BJ (cell line): Measurements from ENCODE around the gene KMT2C. TPM values are rescaled to one million over a fixed set of nuclear protein-coding genes. Genes with fewer than 3 reads are reported as not detected.

ENCODE experiments used
- CTCF ChIA-PET: fragments of 350-600 bp; formaldehyde crosslinking; extraction: SDS; loops from one replicate; lab custom pipeline; 2021; ENCODE audit warnings: antibody characterized with exemption, inconsistent platforms; lab: Yijun Ruan, JAX
- POLR2A ChIA-PET: fragments of 300-600 bp; sonication (Branson Sonifier 250); formaldehyde crosslinking; extraction: SDS; loops from one replicate; lab custom pipeline; 2021; ENCODE audit warnings: antibody characterized with exemption; lab: Charles Lee
- DNase-seq: peaks from one replicate; pipeline ENCODE4 v3.0.0-alpha.2; 2011; ENCODE audit warnings: low read depth
- H3K27me3 ChIP-seq: 2 replicates; pipeline ENCODE4 v1.6.0; 2011; ENCODE audit warnings: low read length; ENCODE audit not compliant: control insufficient read depth, insufficient read depth
- H3K36me3 ChIP-seq: 2 replicates; pipeline ENCODE4 v1.5.1; 2011; ENCODE audit warnings: low read length; ENCODE audit not compliant: control insufficient read depth, insufficient read depth
- H3K4me3 ChIP-seq: 2 replicates; pipeline ENCODE4 v1.5.1; 2011; ENCODE audit warnings: low read depth, mild to moderate bottlenecking, control low read depth, low read length
- polyA plus RNA-seq: library from polyadenylated mRNA; depleted of rRNA; stranded (reverse); fragments of >200 nt; gene quantifications from 2 replicates; pipeline ENCODE4 v1.2.3, GENCODE V29; 2011
- TF ChIP-seq, protein P1 (sequence below): IDR thresholded peaks from 2 replicates; pipeline ENCODE4 v1.5.1; 2011; ENCODE audit warnings: low read depth, mild to moderate bottlenecking, control low read depth, inconsistent platforms, low read length, moderate library complexity; ENCODE audit not compliant: insufficient read depth

The KMT2C gene
- polyA plus RNA-seq, 1 experiment: 6.9 TPM

- ChIA-PET CTCF (interaction anchor here (1.9 kb wide), 1 partner anchor 14 kb away, joined by 9 read pairs; no protein-coding TSS in a partner anchor), POLR2A (interaction anchor here (0.6 kb wide), 1 partner anchor 9 kb away, joined by 4 read pairs; no protein-coding TSS in a partner anchor)
- DNase-seq: no peak
- H3K4me3 ChIP-seq: no peak overlapping the region
- H3K27me3 ChIP-seq: no peaks in the 10 kb centered on the region
- TF ChIP-seq, protein P1, sequence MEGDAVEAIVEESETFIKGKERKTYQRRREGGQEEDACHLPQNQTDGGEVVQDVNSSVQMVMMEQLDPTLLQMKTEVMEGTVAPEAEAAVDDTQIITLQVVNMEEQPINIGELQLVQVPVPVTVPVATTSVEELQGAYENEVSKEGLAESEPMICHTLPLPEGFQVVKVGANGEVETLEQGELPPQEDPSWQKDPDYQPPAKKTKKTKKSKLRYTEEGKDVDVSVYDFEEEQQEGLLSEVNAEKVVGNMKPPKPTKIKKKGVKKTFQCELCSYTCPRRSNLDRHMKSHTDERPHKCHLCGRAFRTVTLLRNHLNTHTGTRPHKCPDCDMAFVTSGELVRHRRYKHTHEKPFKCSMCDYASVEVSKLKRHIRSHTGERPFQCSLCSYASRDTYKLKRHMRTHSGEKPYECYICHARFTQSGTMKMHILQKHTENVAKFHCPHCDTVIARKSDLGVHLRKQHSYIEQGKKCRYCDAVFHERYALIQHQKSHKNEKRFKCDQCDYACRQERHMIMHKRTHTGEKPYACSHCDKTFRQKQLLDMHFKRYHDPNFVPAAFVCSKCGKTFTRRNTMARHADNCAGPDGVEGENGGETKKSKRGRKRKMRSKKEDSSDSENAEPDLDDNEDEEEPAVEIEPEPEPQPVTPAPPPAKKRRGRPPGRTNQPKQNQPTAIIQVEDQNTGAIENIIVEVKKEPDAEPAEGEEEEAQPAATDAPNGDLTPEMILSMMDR: no peak
- H3K36me3 ChIP-seq: peaks cover 22% of the 10 kb centered on the region
These were observed 304.9 kb downstream of the KMT2C start for GRCh38 chr7:152130658-152131590.

GRCh38 chr7:152129682-152130081, 306.1 kb downstream of the KMT2C start:
- ChIA-PET POLR2A (no interaction called here), CTCF (no interaction called here)
- Histone ChIP-seq H3K27me3 (no peaks in the 10 kb centered on the region), H3K36me3 (peaks cover 22% of the 10 kb centered on the region), H3K4me3 (no peak overlapping the region)
- TF ChIP-seq, protein P1: no peak
- no peak for DNase-seq

GRCh38 chr7:152128741-152129461, 306.9 kb downstream of the KMT2C start:
- H3K27me3 ChIP-seq: no peaks in the 10 kb centered on the region
- POLR2A ChIA-PET: no interaction called here
- CTCF ChIA-PET: interaction anchor here (0.9 kb wide), 1 partner anchor 9 kb away, joined by 3 read pairs; no protein-coding TSS in a partner anchor
- TF ChIP-seq, protein P1: no peak
- H3K4me3 ChIP-seq: no peak overlapping the region
- DNase-seq: no peak
- H3K36me3 ChIP-seq: peaks cover 23% of the 10 kb centered on the region

GRCh38 chr7:152128252-152128651, 307.6 kb downstream of the KMT2C start:
- H3K27me3 ChIP-seq: no peaks in the 10 kb centered on the region
- TF ChIP-seq, protein P1: no peak
- no peak overlapping the region for H3K4me3 ChIP-seq
- peaks cover 20% of the 10 kb centered on the region for H3K36me3 ChIP-seq
- no peak for DNase-seq
- ChIA-PET CTCF (interaction anchor here (0.8 to 0.9 kb wide), 3 partner anchors 8 to 258 kb away, joined by 3 read pairs; no protein-coding TSS in a partner anchor), POLR2A (no interaction called here)

DNA sequence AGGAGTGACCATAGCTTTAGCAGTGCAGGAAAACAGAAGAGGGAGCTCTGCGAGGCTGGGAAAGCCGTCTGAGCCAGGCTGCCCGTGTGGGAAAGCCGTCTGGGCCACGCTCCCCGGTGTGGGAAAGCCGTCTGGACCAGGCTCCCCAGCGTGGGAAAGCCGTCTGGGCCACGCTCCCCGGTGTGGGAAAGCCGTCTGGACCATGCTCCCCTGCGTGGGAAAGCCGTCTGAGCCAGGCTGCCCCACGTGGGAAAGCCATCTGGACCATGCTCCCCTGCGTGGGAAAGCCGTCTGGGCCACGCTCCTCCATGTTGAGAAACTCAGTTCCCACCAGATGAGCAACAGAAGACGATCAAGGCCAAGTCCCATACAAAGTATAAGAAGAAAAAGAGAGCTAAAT, 308.6 kb downstream of the KMT2C start:
- ChIA-PET POLR2A (no interaction called here), CTCF (interaction anchor here (0.9 to 1.5 kb wide), 3 partner anchors 9 to 56 kb away, joined by 3 read pairs; no protein-coding TSS in a partner anchor)
- DNase-seq: no peak

More for the DNA sequence above, 308.6 kb downstream of the KMT2C start:
- TF ChIP-seq, protein P1: no peak
- Histone ChIP-seq H3K27me3 (no peaks in the 10 kb centered on the region), H3K4me3 (no peak overlapping the region), H3K36me3 (peaks cover 20% of the 10 kb centered on the region)
